K562 (cell line): Measurements from ENCODE around the gene ITK. TPM values are rescaled to one million over a fixed set of nuclear protein-coding genes. Genes with fewer than 3 reads are reported as not detected.
A peak's percentile ranks its signal among the peaks of the same experiment; 100 is the strongest.

Experiments used
- ATAC-seq: fragments of 200-7000 bp; cut with Tn5 transposase; 3 replicates; pipeline ENCODE4 v1.9.1; 2020; ENCODE audit warnings: moderate library complexity
- BruUV-seq: library from RNA; stranded (reverse); fragments of 400-500 nt; replicated peaks from 2 replicates; lab custom pipeline; 2021; lab: Mats Ljungman, UMichigan
- CTCF ChIA-PET: fragments of 300-600 bp; formaldehyde crosslinking; extraction: SDS; loops from one replicate; lab custom pipeline; 2021; ENCODE audit warnings: low intra/inter-chr PET ratio; lab: Yijun Ruan, JAX
- POLR2A ChIA-PET: fragments of 300-600, 350-650 bp; sonication (Branson Sonifier 250); formaldehyde crosslinking; extraction: SDS; loops from one replicate; lab custom pipeline; 2021; ENCODE audit warnings: antibody characterized with exemption, inconsistent platforms; lab: Yijun Ruan, JAX
- DNase-seq, 4 experiments: peaks; one replicate each; pipeline versions ENCODE4 v3.0.0 to v3.0.0-alpha.2; 2011 to 2018; ENCODE audit warnings: low spot score in 3 of 4, mixed read lengths in 3 of 4; ENCODE audit errors: extremely low read depth in 1 of 4
- FAIRE-seq: peaks from 2 replicates; lab custom pipeline; 2011; peaks lifted over from hg19 to GRCh38; lab: Jason Lieb, UNC
- H2AFZ ChIP-seq: 2 replicates; pipeline ENCODE4 v1.6.0; 2011; ENCODE audit warnings: low read depth, low read length, control low read depth, inconsistent platforms
- H3K27ac ChIP-seq: fragments of 200-600 bp; 3 replicates; pipeline ENCODE4 v1.8.0; 2011; ENCODE audit warnings: low read depth, mild to moderate bottlenecking, control low read depth, inconsistent platforms, low read length, moderate library complexity, mixed read lengths; ENCODE audit errors: extremely low read depth
- H3K27me3 ChIP-seq, 2 experiments: fragments of 300-600 bp in 1 of 2; 2 replicates in 1 of 2; 3 replicates in 1 of 2; pipeline versions ENCODE4 v1.6.0 to v1.8.0; 2011; ENCODE audit warnings: inconsistent platforms in 2 of 2, low read length in 2 of 2, mild to moderate bottlenecking in 1 of 2, mixed read lengths in 1 of 2, moderate library complexity in 1 of 2; ENCODE audit not compliant: control insufficient read depth in 2 of 2, insufficient read depth in 2 of 2
- H3K36me3 ChIP-seq: fragments of 300-600 bp; 3 replicates; pipeline ENCODE4 v1.8.0; 2011; ENCODE audit warnings: mild to moderate bottlenecking, low read length, inconsistent platforms; ENCODE audit not compliant: control insufficient read depth, insufficient read depth
- H3K4me1 ChIP-seq, 2 experiments: fragments of 200-600 bp in 1 of 2; replicated peaks in 1 of 2; 2 replicates in 1 of 2; 3 replicates in 1 of 2; pipeline versions ENCODE4 v1.5.1 to v1.8.0; 2011; ENCODE audit warnings: inconsistent platforms in 2 of 2, low read length in 2 of 2, mild to moderate bottlenecking in 1 of 2, mixed read lengths in 1 of 2, moderate library complexity in 1 of 2; ENCODE audit not compliant: control insufficient read depth in 2 of 2, insufficient read depth in 2 of 2
- H3K4me2 ChIP-seq: 2 replicates; pipeline ENCODE4 v1.6.1; 2011; ENCODE audit warnings: low read length, control low read depth, inconsistent platforms, mixed read lengths; ENCODE audit not compliant: insufficient read depth
- H3K4me3 ChIP-seq: fragments of 200-600 bp; sonication (generic), shearing (Covaris generic); 2 replicates; pipeline ENCODE4 v1.5.1; 2016; ENCODE audit warnings: control low read depth, inconsistent platforms
- H3K79me2 ChIP-seq: fragments of 200-600 bp; 3 replicates; pipeline ENCODE4 v1.8.0; 2011; ENCODE audit warnings: low read length, inconsistent platforms; ENCODE audit not compliant: control insufficient read depth, insufficient read depth
- H3K9ac ChIP-seq, 2 experiments: 2 replicates each; pipeline versions ENCODE4 v1.6.0 to v1.6.1; 2011; ENCODE audit warnings: low read depth in 2 of 2, low read length in 2 of 2, control low read depth in 1 of 2, inconsistent platforms in 1 of 2, mild to moderate bottlenecking in 1 of 2, mixed read lengths in 1 of 2; ENCODE audit not compliant: insufficient read depth in 1 of 2
- H3K9me1 ChIP-seq: one replicate; pipeline ENCODE4 v1.6.0; 2011; ENCODE audit warnings: inconsistent platforms, mild to moderate bottlenecking, low read length, moderate library complexity; ENCODE audit not compliant: control insufficient read depth, insufficient read depth
- H3K9me3 ChIP-seq: replicated peaks from 2 replicates; pipeline ENCODE4 v1.5.1; 2011; ENCODE audit warnings: low read depth, low read length, inconsistent platforms; ENCODE audit not compliant: control insufficient read depth, insufficient read depth
- H4K20me1 ChIP-seq: replicated peaks from 2 replicates; pipeline ENCODE4 v1.6.1; 2011; ENCODE audit warnings: low read length, inconsistent platforms, mixed read lengths; ENCODE audit not compliant: control insufficient read depth, insufficient read depth
- CBX8 ChIP-seq: fragments of 200-600 bp; sonication (generic); IDR thresholded peaks from 2 replicates; pipeline ENCODE4 v1.6.1; 2012; ENCODE audit warnings: borderline replicate concordance, mixed run types, low read depth, mild to moderate bottlenecking, moderate library complexity, mixed read lengths, low read length, control low read depth, inconsistent platforms; ENCODE audit not compliant: poor library complexity, severe bottlenecking; ENCODE audit errors: extremely low read depth
- SOX6 ChIP-seq: fragments of 450-650 bp; IDR thresholded peaks from 2 replicates; pipeline ENCODE4 v1.6.1; 2014; ENCODE audit warnings: mild to moderate bottlenecking
- ZNF134 ChIP-seq: fragments of 250-450 bp; sonication (Bioruptor Pico); conservative IDR thresholded peaks from 2 replicates; pipeline ENCODE4 v1.4.0; 2020
- WGBS: fragments of 100-300 bp; shearing (Covaris generic); methylation state at CpG from one replicate; pipeline ENCODE4 v1.1.6; 2016; ENCODE audit warnings: low coverage, mixed read lengths; ENCODE audit not compliant: insufficient coverage; ENCODE audit errors: missing lambda C conversion rate; 5-methylcytosine and 5-hydroxymethylcytosine counted together
- in situ Hi-C: fragments of 300-500 bp; cut with MboI; formaldehyde crosslinking; loops from 4 replicates; pipeline ENCODE4 v1.15.0; 2018; ENCODE audit warnings: inconsistent platforms, mixed read lengths
- intact Hi-C: fragments of 100-400 bp; cut with micrococcal nuclease; formaldehyde crosslinking; loops from 2 replicates; pipeline ENCODE4 v1.14.2; 2022
- polyA plus RNA-seq, 8 experiments: library from polyadenylated mRNA; depleted of rRNA in 4 of 8; stranded (reverse) in 5 of 8; unstranded in 3 of 8; fragments of >200 nt; fragmentation: Nextera tagmentation in 2 of 8; fragmentation: Illumina TruSeq in 1 of 8; extraction: Ambion mirVana in 2 of 8; extraction: Trizol in 1 of 8; gene quantifications; 2 replicates each; pipeline versions ENCODE4 v1.2.1 to v1.2.3, GENCODE V29; 2011 to 2014; ENCODE audit warnings: inconsistent platforms in 1 of 8, missing spikeins in 1 of 8
- total RNA-seq, 7 experiments: library from RNA; depleted of rRNA in 6 of 7; stranded (reverse); fragments of >200 nt in 6 of 7; fragmentation: Illumina TruSeq in 2 of 7; extraction: Trizol in 2 of 7; gene quantifications; 2 replicates each; pipeline versions ENCODE4 v1.2.1 to v1.2.3, GENCODE V29; 2011 to 2021; ENCODE audit warnings: low replicate concordance in 1 of 7
- TF ChIP-seq, protein P1 (sequence below): fragments of 450-650 bp; formaldehyde crosslinking; IDR thresholded peaks from 2 replicates; pipeline ENCODE4 v1.4.0; 2020; ENCODE audit warnings: mild to moderate bottlenecking
- TF ChIP-seq, protein P2 (sequence below), 2 experiments: fragments of 150-350 bp in 1 of 2; IDR thresholded peaks; 2 replicates each; pipeline ENCODE4 v1.6.1; 2012 to 2016; ENCODE audit warnings: low read depth in 2 of 2, low read length in 2 of 2, mild to moderate bottlenecking in 1 of 2, moderate library complexity in 1 of 2
- TF ChIP-seq, protein P3 (sequence below): sonication (generic); formaldehyde crosslinking; IDR thresholded peaks from 2 replicates; pipeline ENCODE4 v1.4.0; 2020; ENCODE audit warnings: mild to moderate bottlenecking, missing genetic modification reagents

The ITK gene
- total and polyA plus RNA-seq, 9 of the 15 experiments (the other 6 are each of a cell fraction or from before 2014, with no cell fraction given): 0.04 to 0.75 TPM; not detected in 7

DNA sequence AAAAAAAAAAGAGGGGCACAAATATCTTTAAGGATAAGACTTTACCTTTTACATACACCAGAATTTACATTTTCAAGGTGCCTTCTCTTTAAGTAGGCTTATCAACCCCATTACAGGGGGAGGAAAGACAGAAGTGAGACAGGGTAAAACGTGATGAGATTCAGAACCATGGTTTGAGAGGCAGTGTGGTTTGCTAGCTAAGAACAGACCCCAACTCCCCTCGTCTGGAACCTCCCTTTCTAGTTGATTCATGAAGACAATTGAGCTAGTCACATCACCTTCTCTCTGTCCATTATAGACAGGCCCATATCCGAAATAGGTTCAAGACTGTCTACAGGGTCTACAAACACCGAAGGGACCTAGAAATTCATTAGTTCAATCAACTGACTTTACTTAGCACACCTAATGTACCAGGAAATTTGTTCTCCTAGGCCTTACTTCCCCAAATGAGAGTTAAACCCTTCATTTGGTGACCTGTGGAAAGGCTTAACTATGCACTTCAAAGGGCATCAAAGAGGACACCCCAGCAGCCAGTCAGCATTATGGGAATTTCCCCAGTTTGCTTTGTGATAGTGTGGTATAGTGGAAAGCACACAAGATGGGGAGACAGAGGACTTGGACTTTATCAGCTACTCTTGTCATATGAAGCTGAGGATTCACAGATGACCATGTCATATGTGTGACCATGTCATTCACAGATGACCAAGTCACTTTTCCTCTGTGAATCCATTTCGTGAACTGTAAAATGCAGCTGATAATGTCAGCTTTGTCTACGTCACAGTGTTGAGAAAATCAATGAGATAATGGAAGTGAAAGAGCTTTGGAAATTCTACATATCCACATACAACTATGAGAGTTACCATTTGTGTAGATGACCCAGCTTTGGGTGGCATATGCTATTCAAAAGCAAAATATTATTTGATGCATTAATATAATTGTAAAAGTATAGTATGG is 45.1 kb downstream of the ITK start:
- BruUV-seq: no TSS peak
- Histone ChIP-seq H3K9me3 (no peaks in the 10 kb centered on the region), H3K27ac (no peak overlapping the region), H3K4me1 (no peaks in the 10 kb centered on the region), H3K4me3 (no peak overlapping the region), H3K4me2 (no peak overlapping the region), H3K9ac (no peak overlapping the region), H2AFZ (no peak overlapping the region), H4K20me1 (no peaks in the 10 kb centered on the region), H3K27me3 (no peaks in the 10 kb centered on the region), H3K36me3 (no peaks in the 10 kb centered on the region), H3K79me2 (no peaks in the 10 kb centered on the region), H3K9me1 (no peaks in the 10 kb centered on the region)
- FAIRE-seq (no peak), DNase-seq (no peak), ATAC-seq (no peak)
- intact Hi-C loops (no loop called here), in situ Hi-C loops (no loop called here)
- TF ChIP-seq, protein P1, sequence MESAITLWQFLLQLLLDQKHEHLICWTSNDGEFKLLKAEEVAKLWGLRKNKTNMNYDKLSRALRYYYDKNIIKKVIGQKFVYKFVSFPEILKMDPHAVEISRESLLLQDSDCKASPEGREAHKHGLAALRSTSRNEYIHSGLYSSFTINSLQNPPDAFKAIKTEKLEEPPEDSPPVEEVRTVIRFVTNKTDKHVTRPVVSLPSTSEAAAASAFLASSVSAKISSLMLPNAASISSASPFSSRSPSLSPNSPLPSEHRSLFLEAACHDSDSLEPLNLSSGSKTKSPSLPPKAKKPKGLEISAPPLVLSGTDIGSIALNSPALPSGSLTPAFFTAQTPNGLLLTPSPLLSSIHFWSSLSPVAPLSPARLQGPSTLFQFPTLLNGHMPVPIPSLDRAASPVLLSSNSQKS (CRISPR knock-in tag): no peak
- whole genome bisulfite sequencing: under 1% methylated on average over 6 of the region's 6 CpGs
- ChIA-PET POLR2A (interaction anchor here (2.2 kb wide), 1 partner anchor 9 kb away, joined by 5 read pairs; no protein-coding TSS in a partner anchor), CTCF (no interaction called here)

DNA sequence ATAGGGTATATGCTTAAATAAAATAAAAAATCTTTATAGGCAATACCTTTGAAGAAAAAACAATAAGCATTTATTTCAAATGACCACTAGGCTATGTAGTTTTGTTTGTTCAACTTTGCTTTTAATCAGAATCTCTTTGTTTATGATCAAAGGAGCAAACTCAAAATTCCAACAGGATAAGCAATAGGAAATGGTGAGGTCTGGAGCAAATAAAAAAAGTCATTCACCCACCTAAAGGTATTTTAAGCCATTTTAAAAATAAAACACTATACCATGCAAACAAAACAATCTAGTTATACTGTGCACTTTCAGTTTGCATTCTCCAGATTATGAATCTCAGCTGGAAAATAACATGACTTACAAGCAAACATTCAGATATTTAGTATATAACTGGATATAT is 50.0 kb downstream of the ITK start:
- Histone ChIP-seq H3K36me3 (no peaks in the 10 kb centered on the region), H3K79me2 (no peaks in the 10 kb centered on the region), H3K9me1 (no peaks in the 10 kb centered on the region), H3K4me2 (no peak overlapping the region), H3K4me1 (no peaks in the 10 kb centered on the region), H3K4me3 (no peak overlapping the region), H4K20me1 (no peaks in the 10 kb centered on the region), H3K27me3 (no peaks in the 10 kb centered on the region; a peak in 1 of 5 replicates), H3K9me3 (no peaks in the 10 kb centered on the region), H2AFZ (no peak overlapping the region), H3K9ac (no peak overlapping the region), H3K27ac (no peak overlapping the region)
- peak; percentile 40 for FAIRE-seq
- no peak for ATAC-seq
- ChIA-PET CTCF (no interaction called here), POLR2A (interaction anchor here (1.2 kb wide), 1 partner anchor 20 kb away, joined by 3 read pairs; no protein-coding TSS in a partner anchor)
- no peak for DNase-seq
- in situ Hi-C loops (no loop called here), intact Hi-C loops (no loop called here)
- no TSS peak for BruUV-seq
- TF ChIP-seq ZNF134 (CRISPR knock-in tag) (no peak), SOX6 (no peak), CBX8 (no peak)
- TF ChIP-seq, protein P2, sequence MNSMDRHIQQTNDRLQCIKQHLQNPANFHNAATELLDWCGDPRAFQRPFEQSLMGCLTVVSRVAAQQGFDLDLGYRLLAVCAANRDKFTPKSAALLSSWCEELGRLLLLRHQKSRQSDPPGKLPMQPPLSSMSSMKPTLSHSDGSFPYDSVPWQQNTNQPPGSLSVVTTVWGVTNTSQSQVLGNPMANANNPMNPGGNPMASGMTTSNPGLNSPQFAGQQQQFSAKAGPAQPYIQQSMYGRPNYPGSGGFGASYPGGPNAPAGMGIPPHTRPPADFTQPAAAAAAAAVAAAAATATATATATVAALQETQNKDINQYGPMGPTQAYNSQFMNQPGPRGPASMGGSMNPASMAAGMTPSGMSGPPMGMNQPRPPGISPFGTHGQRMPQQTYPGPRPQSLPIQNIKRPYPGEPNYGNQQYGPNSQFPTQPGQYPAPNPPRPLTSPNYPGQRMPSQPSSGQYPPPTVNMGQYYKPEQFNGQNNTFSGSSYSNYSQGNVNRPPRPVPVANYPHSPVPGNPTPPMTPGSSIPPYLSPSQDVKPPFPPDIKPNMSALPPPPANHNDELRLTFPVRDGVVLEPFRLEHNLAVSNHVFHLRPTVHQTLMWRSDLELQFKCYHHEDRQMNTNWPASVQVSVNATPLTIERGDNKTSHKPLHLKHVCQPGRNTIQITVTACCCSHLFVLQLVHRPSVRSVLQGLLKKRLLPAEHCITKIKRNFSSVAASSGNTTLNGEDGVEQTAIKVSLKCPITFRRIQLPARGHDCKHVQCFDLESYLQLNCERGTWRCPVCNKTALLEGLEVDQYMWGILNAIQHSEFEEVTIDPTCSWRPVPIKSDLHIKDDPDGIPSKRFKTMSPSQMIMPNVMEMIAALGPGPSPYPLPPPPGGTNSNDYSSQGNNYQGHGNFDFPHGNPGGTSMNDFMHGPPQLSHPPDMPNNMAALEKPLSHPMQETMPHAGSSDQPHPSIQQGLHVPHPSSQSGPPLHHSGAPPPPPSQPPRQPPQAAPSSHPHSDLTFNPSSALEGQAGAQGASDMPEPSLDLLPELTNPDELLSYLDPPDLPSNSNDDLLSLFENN (IDR thresholded peaks at IDR 0.05; ENCODE audit: low read depth in 2 of 2, low read length in 2 of 2): no peak
- TF ChIP-seq, protein P3, sequence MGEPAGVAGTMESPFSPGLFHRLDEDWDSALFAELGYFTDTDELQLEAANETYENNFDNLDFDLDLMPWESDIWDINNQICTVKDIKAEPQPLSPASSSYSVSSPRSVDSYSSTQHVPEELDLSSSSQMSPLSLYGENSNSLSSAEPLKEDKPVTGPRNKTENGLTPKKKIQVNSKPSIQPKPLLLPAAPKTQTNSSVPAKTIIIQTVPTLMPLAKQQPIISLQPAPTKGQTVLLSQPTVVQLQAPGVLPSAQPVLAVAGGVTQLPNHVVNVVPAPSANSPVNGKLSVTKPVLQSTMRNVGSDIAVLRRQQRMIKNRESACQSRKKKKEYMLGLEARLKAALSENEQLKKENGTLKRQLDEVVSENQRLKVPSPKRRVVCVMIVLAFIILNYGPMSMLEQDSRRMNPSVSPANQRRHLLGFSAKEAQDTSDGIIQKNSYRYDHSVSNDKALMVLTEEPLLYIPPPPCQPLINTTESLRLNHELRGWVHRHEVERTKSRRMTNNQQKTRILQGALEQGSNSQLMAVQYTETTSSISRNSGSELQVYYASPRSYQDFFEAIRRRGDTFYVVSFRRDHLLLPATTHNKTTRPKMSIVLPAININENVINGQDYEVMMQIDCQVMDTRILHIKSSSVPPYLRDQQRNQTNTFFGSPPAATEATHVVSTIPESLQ (CRISPR knock-in tag): no peak
